GM12878 (cell line): ENCODE measurements around the gene MID2. TPM values are rescaled to one million over a fixed set of nuclear protein-coding genes. Genes with fewer than 3 reads are reported as not detected.

Experiments
- ATAC-seq: fragments of 200-7000 bp; cut with Tn5 transposase; 3 replicates; pipeline ENCODE4 v1.9.1; 2020; ENCODE audit warnings: mild to moderate bottlenecking, moderate library complexity
- BruUV-seq: library from RNA; stranded (reverse); fragments of 400-500 nt; replicated peaks from 2 replicates; lab custom pipeline; 2021; lab: Mats Ljungman, UMichigan
- CTCF ChIA-PET: fragments of 300-600 bp; sonication (Branson Sonifier 250); formaldehyde crosslinking; extraction: SDS; loops from one replicate; lab custom pipeline; 2021; ENCODE audit warnings: inconsistent platforms; lab: Yijun Ruan, JAX
- POLR2A ChIA-PET: fragments of 350-600 bp; formaldehyde crosslinking; extraction: SDS; loops from one replicate; lab custom pipeline; 2021; ENCODE audit warnings: inconsistent platforms; lab: Charles Lee
- RAD21 ChIA-PET: fragments of 300-600 bp; sonication (Branson Sonifier 250); formaldehyde crosslinking; loops from one replicate; lab custom pipeline; 2023; ENCODE audit warnings: antibody characterized with exemption; ENCODE audit not compliant: unreplicated experiment; lab: Charles Lee
- SMC1A ChIA-PET: fragments of 300-600 bp; sonication (Branson Sonifier 250); formaldehyde crosslinking; loops from one replicate; lab custom pipeline; 2023; ENCODE audit not compliant: unreplicated experiment, uncharacterized antibody; lab: Charles Lee
- DNase-seq: peaks from one replicate; pipeline ENCODE4 v3.0.0-alpha.2; 2011; ENCODE audit warnings: low read depth, low spot score
- FAIRE-seq: peaks from 3 replicates; lab custom pipeline; 2011; peaks lifted over from hg19 to GRCh38; lab: Jason Lieb, UNC
- H2AFZ ChIP-seq: 2 replicates; pipeline ENCODE4 v1.6.0; 2011; ENCODE audit warnings: low read depth, low read length, control low read depth; ENCODE audit not compliant: control insufficient read depth
- H3K27ac ChIP-seq: 2 replicates; pipeline ENCODE4 v1.5.1; 2011; ENCODE audit warnings: control low read depth; ENCODE audit not compliant: control insufficient read depth, insufficient read depth
- H3K27me3 ChIP-seq, 2 experiments: replicated peaks in 1 of 2; 2 replicates each; pipeline versions ENCODE4 v1.6.0 to v1.6.1; 2011; ENCODE audit warnings: low read length in 1 of 2; ENCODE audit not compliant: control insufficient read depth in 2 of 2, insufficient read depth in 2 of 2
- H3K36me3 ChIP-seq, 2 experiments: 2 replicates each; pipeline ENCODE4 v1.5.1; 2011; ENCODE audit warnings: low read length in 1 of 2; ENCODE audit not compliant: control insufficient read depth in 2 of 2, insufficient read depth in 2 of 2
- H3K4me1 ChIP-seq: 2 replicates; pipeline ENCODE4 v1.6.1; 2011; ENCODE audit warnings: mild to moderate bottlenecking, low read length, moderate library complexity, mixed read lengths; ENCODE audit not compliant: control insufficient read depth, insufficient read depth
- H3K4me2 ChIP-seq: 2 replicates; pipeline ENCODE4 v1.6.0; 2011; ENCODE audit warnings: control low read depth; ENCODE audit not compliant: control insufficient read depth, insufficient read depth
- H3K4me3 ChIP-seq: fragments of 200-600 bp; sonication (generic); 2 replicates; pipeline ENCODE4 v1.5.1; 2016
- H3K79me2 ChIP-seq: 2 replicates; pipeline ENCODE4 v1.6.0; 2011; ENCODE audit warnings: low read length; ENCODE audit not compliant: control insufficient read depth, insufficient read depth
- H3K9ac ChIP-seq: 2 replicates; pipeline ENCODE4 v1.8.0; 2011; ENCODE audit warnings: low read length, control low read depth, mixed read lengths; ENCODE audit not compliant: control insufficient read depth, insufficient read depth
- H3K9me3 ChIP-seq: replicated peaks from 3 replicates; pipeline ENCODE4 v1.5.1; 2011; ENCODE audit warnings: mild to moderate bottlenecking, low read length; ENCODE audit not compliant: control insufficient read depth, insufficient read depth
- H4K20me1 ChIP-seq: 2 replicates; pipeline ENCODE4 v1.6.0; 2011; ENCODE audit not compliant: control insufficient read depth, insufficient read depth
- CHD2 ChIP-seq: IDR thresholded peaks from 2 replicates; pipeline ENCODE4 v1.6.1; 2011; ENCODE audit warnings: low read depth, low read length, improper control_type of control experiment, borderline replicate concordance
- FOXM1 ChIP-seq: IDR thresholded peaks from 2 replicates; pipeline ENCODE4 v1.6.1; 2012; ENCODE audit warnings: low read depth, mild to moderate bottlenecking, inconsistent platforms, low read length, moderate library complexity
- RFX5 ChIP-seq: IDR thresholded peaks from 2 replicates; pipeline ENCODE4 v1.6.1; 2011; ENCODE audit warnings: low read depth, low read length, improper control_type of control experiment
- WGBS: methylation state at CpG from one replicate; pipeline ENCODE4 v1.1.6; 2016; ENCODE audit warnings: low lambda C conversion rate; ENCODE audit not compliant: insufficient replicate concordance, insufficient coverage; ENCODE audit errors: missing lambda C conversion rate; 5-methylcytosine and 5-hydroxymethylcytosine counted together
- in situ Hi-C: fragments of 300-500 bp; cut with MboI; formaldehyde crosslinking; loops from 9 replicates; pipeline ENCODE4 v1.14.3; 2018; ENCODE audit warnings: mixed read lengths
- intact Hi-C: fragments of 100-400 bp; cut with micrococcal nuclease; formaldehyde crosslinking; loops from one replicate; pipeline ENCODE4 v1.14.2; 2022; ENCODE audit not compliant: unreplicated experiment
- polyA plus RNA-seq, 11 experiments: library from polyadenylated mRNA; depleted of rRNA in 4 of 11; unstranded in 6 of 11; stranded (reverse) in 5 of 11; fragments of >200 nt; fragmentation: Nextera tagmentation in 4 of 11; fragmentation: Illumina TruSeq in 1 of 11; extraction: Ambion mirVana in 4 of 11; extraction: Trizol in 1 of 11; gene quantifications; 1 replicate in 1 of 11; 2 replicates in 10 of 11; pipeline versions ENCODE4 v1.2.1 to v1.2.3, GENCODE V29; 2011 to 2016; ENCODE audit warnings: inconsistent platforms in 2 of 11, missing spikeins in 2 of 11, low read depth in 1 of 11
- total RNA-seq, 4 experiments: library from RNA; depleted of rRNA in 3 of 4; stranded (reverse); fragments of >200 nt in 3 of 4; fragmentation: Illumina TruSeq in 1 of 4; extraction: Trizol in 1 of 4; gene quantifications; 2 replicates each; pipeline versions ENCODE4 v1.2.1 to v1.2.3, GENCODE V29; 2013 to 2021
- TF ChIP-seq, protein P1 (sequence below), 3 experiments: IDR thresholded peaks in 2 of 3; conservative IDR thresholded peaks in 1 of 3; 2 replicates each; pipeline ENCODE4 v1.5.1; 2011; ENCODE audit warnings: low read depth in 3 of 3, low read length in 3 of 3, mild to moderate bottlenecking in 3 of 3, control low read depth in 2 of 3, moderate library complexity in 2 of 3, inconsistent platforms in 1 of 3, mixed read lengths in 1 of 3; ENCODE audit not compliant: control insufficient read depth in 2 of 3, insufficient read depth in 1 of 3; ENCODE audit errors: extremely low read depth in 1 of 3

The MID2 gene
- total and polyA plus RNA-seq, 10 of the 15 experiments (the other 5 are each of a cell fraction or from before 2014, with no cell fraction given) = 0.04 to 0.21 TPM; not detected in 8

DNA sequence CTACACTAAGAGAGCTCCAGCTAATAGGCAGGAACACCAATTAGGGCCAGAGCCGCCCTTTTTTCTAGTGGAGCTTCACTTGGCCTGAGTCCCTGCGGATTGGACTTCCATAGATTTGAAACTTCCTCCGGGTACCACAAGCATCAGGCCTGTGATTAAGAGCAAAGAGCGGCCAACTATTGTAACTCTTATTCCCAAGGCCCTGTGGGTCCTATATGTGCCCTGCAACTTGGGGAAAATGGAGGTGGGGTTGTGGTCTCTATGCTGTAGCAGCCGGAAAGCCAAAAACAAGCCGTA, 48.2 kb upstream of the MID2 start, which contains the start of gene NCBP2L:
Gene NCBP2L, plus strand, starts transcription at position 198 of the 297 bp plus-strand sequence. CDS start 16,488 bp downstream, outside the sequence.
- ChIA-PET CTCF (interaction anchor here (0.6 to 7.5 kb wide), 25 partner anchors 10 to 883 kb away, joined by 3 to 289 read pairs (median 5); partner anchors contain the start of gene PRPS1), SMC1A (interaction anchor here (0.8 to 9.4 kb wide), 17 partner anchors 11 to 931 kb away, joined by 3 to 149 read pairs (median 5); partner anchors contain the start of gene PRPS1), POLR2A (interaction anchor here (1.0 to 1.4 kb wide), 3 partner anchors 104 to 120 kb away, joined by 3 to 5 read pairs (median 4); no protein-coding TSS in a partner anchor)
- Histone ChIP-seq H3K4me1 (no peaks in the 10 kb centered on the region), H3K4me2 (peak within 1 kb of the TSS; percentile 15; the same call in 1 of the 2 replicates), H3K4me3 (no peak within 1 kb of the TSS), H4K20me1 (no peaks in the 10 kb centered on the region), H2AFZ (no peak within 1 kb of the TSS), H3K79me2 (no peaks in the 10 kb centered on the region)
- ATAC-seq = no peak
- TF ChIP-seq FOXM1 = no peak
- TF ChIP-seq, protein P1, sequence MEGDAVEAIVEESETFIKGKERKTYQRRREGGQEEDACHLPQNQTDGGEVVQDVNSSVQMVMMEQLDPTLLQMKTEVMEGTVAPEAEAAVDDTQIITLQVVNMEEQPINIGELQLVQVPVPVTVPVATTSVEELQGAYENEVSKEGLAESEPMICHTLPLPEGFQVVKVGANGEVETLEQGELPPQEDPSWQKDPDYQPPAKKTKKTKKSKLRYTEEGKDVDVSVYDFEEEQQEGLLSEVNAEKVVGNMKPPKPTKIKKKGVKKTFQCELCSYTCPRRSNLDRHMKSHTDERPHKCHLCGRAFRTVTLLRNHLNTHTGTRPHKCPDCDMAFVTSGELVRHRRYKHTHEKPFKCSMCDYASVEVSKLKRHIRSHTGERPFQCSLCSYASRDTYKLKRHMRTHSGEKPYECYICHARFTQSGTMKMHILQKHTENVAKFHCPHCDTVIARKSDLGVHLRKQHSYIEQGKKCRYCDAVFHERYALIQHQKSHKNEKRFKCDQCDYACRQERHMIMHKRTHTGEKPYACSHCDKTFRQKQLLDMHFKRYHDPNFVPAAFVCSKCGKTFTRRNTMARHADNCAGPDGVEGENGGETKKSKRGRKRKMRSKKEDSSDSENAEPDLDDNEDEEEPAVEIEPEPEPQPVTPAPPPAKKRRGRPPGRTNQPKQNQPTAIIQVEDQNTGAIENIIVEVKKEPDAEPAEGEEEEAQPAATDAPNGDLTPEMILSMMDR (IDR thresholded peaks at IDR 0.05 in 2 of 3, conservative IDR thresholded peaks at IDR 0.05 in 1 of 3; ENCODE audit: control insufficient read depth in 2 of 3, extremely low read depth in 1 of 3, insufficient read depth in 1 of 3, low read depth in 3 of 3, low read length in 3 of 3) = no peak
- TF ChIP-seq CHD2 = 0 out of 2 replicates have a peak, but pooled peaks have one; percentile 6
- TF ChIP-seq RFX5 = no peak
- TF ChIP-seq, all 136 proteins: peak for 1
- no peak for DNase-seq
- no peak for FAIRE-seq
- intact Hi-C loops (loop anchor here (1.0 to 10.0 kb wide), 6 partner anchors 60 to 879 kb away; no protein-coding TSS in a partner anchor), in situ Hi-C loops (loop anchor here (5.0 kb wide), 1 partner anchor 115 kb away; no protein-coding TSS in a partner anchor)
- no peaks in the 10 kb centered on the region; the same call in 2 of the 3 replicates for H3K9me3 ChIP-seq
- BruUV-seq = no TSS peak
- H3K36me3 ChIP-seq = no peaks in the 10 kb centered on the region
- no peak within 1 kb of the TSS for H3K27ac ChIP-seq
- RAD21 ChIA-PET = interaction anchor here (0.5 to 5.3 kb wide), 21 partner anchors 11 to 377 kb away, joined by 3 to 119 read pairs (median 7); partner anchors contain the start of genes MID2 and PRPS1
- 50% methylated on average over 6 of the region's 6 CpGs for WGBS
- no peak within 1 kb of the TSS for H3K9ac ChIP-seq
- H3K27me3 ChIP-seq = no peaks in the 10 kb centered on the region; a peak in 1 of 4 replicates
